ENCODE data around the gene LAMC2. TPM values are rescaled to one million over a fixed set of nuclear protein-coding genes. Genes with fewer than 3 reads are reported as not detected.
"Not testable (repeated sequence)": the region's sequence is repeated elsewhere in the genome, so short reads cannot be mapped to it uniquely, and the experiment has no call there.

LAMC2 gene
- total RNA-seq, 1 donor from 2014 or later, result 24.9 TPM

GRCh38 chr1:183240526-183240825 lies 54.4 kb downstream of the LAMC2 start:
- Histone ChIP-seq H3K36me3 (no peaks in the 10 kb centered on the region), H3K4me3 (no peak overlapping the region), H3K27ac (peak overlapping the region; percentile 22), H3K4me1 (peaks cover 18% of the 10 kb centered on the region), H3K27me3 (ENCODE audit: low read depth) (no peaks in the 10 kb centered on the region), H3K9me3 (no peaks in the 10 kb centered on the region)
- TF ChIP-seq, protein P1, sequence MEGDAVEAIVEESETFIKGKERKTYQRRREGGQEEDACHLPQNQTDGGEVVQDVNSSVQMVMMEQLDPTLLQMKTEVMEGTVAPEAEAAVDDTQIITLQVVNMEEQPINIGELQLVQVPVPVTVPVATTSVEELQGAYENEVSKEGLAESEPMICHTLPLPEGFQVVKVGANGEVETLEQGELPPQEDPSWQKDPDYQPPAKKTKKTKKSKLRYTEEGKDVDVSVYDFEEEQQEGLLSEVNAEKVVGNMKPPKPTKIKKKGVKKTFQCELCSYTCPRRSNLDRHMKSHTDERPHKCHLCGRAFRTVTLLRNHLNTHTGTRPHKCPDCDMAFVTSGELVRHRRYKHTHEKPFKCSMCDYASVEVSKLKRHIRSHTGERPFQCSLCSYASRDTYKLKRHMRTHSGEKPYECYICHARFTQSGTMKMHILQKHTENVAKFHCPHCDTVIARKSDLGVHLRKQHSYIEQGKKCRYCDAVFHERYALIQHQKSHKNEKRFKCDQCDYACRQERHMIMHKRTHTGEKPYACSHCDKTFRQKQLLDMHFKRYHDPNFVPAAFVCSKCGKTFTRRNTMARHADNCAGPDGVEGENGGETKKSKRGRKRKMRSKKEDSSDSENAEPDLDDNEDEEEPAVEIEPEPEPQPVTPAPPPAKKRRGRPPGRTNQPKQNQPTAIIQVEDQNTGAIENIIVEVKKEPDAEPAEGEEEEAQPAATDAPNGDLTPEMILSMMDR (IDR thresholded peaks at IDR 0.05), result no peak
- DNase-seq, result no peak
- ATAC-seq, result no peak
- intact Hi-C loops (cut with DNase I), result no loop called here

DNA sequence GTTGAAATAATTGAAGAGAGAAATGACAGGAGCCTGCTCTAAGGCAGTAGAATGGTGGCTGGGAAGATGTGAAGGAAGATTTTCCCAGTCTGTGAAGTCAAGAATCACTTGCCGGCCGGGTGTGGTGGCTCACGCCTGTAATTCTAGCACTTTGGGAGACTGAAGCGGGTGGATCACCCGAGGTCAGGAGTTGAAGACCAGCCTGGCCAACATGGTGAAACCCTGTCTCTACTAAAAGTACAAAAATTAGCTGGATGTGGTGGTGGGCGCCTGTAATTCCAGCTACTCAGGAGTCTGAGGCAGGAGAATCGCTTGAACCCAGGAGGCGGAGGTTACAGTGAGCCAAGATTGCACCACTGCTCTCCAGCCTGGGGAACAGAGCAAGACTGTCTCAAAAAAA lies 54.8 kb downstream of the LAMC2 start:
- H3K36me3 ChIP-seq; H3K27me3 ChIP-seq (ENCODE audit: low read depth); ATAC-seq; H3K9me3 ChIP-seq; DNase-seq; intact Hi-C loops (cut with DNase I); H3K4me3 ChIP-seq: not testable (repeated sequence)
- H3K4me1 ChIP-seq, result peaks cover 18% of the 10 kb centered on the region
- peak overlapping the region; percentile 22 for H3K27ac ChIP-seq

- H3K9me3 ChIP-seq, result no peaks in the 10 kb centered on the region
- H3K27me3 ChIP-seq (ENCODE audit: low read depth), result no peaks in the 10 kb centered on the region
- intact Hi-C loops (cut with DNase I), result no loop called here
- peak overlapping the region; percentile 22 for H3K27ac ChIP-seq
- H3K4me1 ChIP-seq, result peaks cover 18% of the 10 kb centered on the region
- H3K36me3 ChIP-seq, result no peaks in the 10 kb centered on the region
- TF ChIP-seq, protein P1 (IDR thresholded peaks at IDR 0.05), result no peak
- no peak for DNase-seq
- no peak for ATAC-seq
- no peak overlapping the region for H3K4me3 ChIP-seq
These were observed 55.4 kb downstream of the LAMC2 start for GRCh38 chr1:183241471-183241870.

- H3K4me3 ChIP-seq, result no peak overlapping the region
- peak in 1 of 2 donors; percentile 13 for ATAC-seq
- peaks cover 18% of the 10 kb centered on the region for H3K4me1 ChIP-seq
- TF ChIP-seq, protein P1 (IDR thresholded peaks at IDR 0.05), result no peak
- H3K27ac ChIP-seq, result peak overlapping the region; percentile 54
- intact Hi-C loops (cut with DNase I), result no loop called here
- H3K27me3 ChIP-seq (ENCODE audit: low read depth), result no peaks in the 10 kb centered on the region
- H3K9me3 ChIP-seq, result no peaks in the 10 kb centered on the region
- H3K36me3 ChIP-seq, result no peaks in the 10 kb centered on the region
- DNase-seq, result no peak
These were observed 56.5 kb downstream of the LAMC2 start for GRCh38 chr1:183242556-183242955.

GRCh38 chr1:183243161-183244050 lies 57.3 kb downstream of the LAMC2 start:
- intact Hi-C loops (cut with DNase I), result no loop called here

DNA sequence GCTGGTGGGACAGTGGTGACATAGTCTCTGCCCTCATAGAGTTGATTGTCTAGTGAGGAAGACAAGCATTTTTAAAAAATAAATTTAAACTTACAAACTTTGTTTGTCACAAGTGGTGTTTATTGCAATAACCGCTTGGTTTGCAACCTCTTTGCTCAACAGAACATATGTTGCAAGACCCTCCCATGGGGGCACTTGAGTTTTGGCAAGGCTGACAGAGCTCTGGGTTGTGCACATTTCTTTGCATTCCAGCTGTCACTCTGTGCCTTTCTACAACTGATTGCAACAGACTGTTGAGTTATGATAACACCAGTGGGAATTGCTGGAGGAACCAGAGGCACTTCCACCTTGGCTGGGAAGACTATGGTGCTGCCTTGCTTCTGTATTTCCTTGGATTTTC lies 58.4 kb downstream of the LAMC2 start:
- H3K4me3 ChIP-seq, result no peak overlapping the region
- DNase-seq, result peak; percentile 64
- peak; percentile 65 to 70 for ATAC-seq
- peaks cover 18% of the 10 kb centered on the region for H3K4me1 ChIP-seq
- H3K27ac ChIP-seq, result peak overlapping the region; percentile 46
- TF ChIP-seq, protein P1 (IDR thresholded peaks at IDR 0.05), result no peak
- H3K36me3 ChIP-seq, result no peaks in the 10 kb centered on the region
- intact Hi-C loops (cut with DNase I), result no loop called here
- H3K9me3 ChIP-seq, result no peaks in the 10 kb centered on the region
- no peaks in the 10 kb centered on the region for H3K27me3 ChIP-seq (ENCODE audit: low read depth)

More at GRCh38 chr1:183243161-183244050, 57.3 kb downstream of the LAMC2 start:
- TF ChIP-seq, protein P1 (IDR thresholded peaks at IDR 0.05), result no peak
- H3K36me3 ChIP-seq, result no peaks in the 10 kb centered on the region
- peaks cover 18% of the 10 kb centered on the region for H3K4me1 ChIP-seq
- no peaks in the 10 kb centered on the region for H3K27me3 ChIP-seq (ENCODE audit: low read depth)
- no peak overlapping the region for H3K4me3 ChIP-seq
- peak overlapping the region; percentile 54 for H3K27ac ChIP-seq
- H3K9me3 ChIP-seq, result no peaks in the 10 kb centered on the region
- ATAC-seq, result peak; percentile 77 to 88
- no peak for DNase-seq
